NCI-H1694 (cell line): Measurements from ENCODE around the gene NDUFB3.
"Not testable (repeated sequence)": the region's sequence is repeated elsewhere in the genome, so short reads cannot be mapped to it uniquely, and the experiment has no call there.

Source experiments
- DNase-seq: peaks from one replicate; lab custom pipeline; 2025; lab: John Stamatoyannopoulos, UW

NDUFB3 gene

GRCh38 chr2:201071479-201072200, at the start of gene NDUFB3, which contains the start of gene HYCC2:
TSS of gene NDUFB3 (plus strand) at chr2:201072001. CDS start at chr2:201078883, 6,882 bp downstream.
TSS of gene HYCC2 (minus strand) at chr2:201071671. CDS start at chr2:201024009, 47,662 bp downstream.
- DNase-seq, result peak; percentile 89

- DNase-seq, result no peak
These were observed 47.3 kb upstream of the NDUFB3 start for GRCh38 chr2:201024518-201024917.

DNA sequence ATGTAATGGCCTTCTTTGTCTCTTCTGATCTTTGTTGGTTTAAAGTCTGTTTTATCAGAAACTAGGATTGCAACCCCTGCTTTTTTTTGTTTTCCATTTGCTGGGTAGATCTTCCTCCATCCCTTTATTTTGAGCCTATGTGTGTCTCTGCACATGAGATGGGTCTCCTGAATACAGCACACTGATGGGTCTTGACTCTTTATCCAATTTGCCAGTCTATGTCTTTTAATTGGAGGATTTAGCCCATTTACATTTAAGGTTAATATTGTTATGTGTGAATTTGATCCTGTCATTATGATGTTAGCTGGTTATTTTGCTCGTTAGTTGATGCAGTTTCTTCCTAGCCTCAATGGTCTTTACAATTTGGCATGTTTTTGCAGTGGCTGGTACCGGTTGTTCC, 37.4 kb upstream of the NDUFB3 start:
- DNase-seq, result not testable (repeated sequence)

- DNase-seq, result not testable (repeated sequence)
These were observed 33.4 kb upstream of the NDUFB3 start for GRCh38 chr2:201038361-201038760.

DNA sequence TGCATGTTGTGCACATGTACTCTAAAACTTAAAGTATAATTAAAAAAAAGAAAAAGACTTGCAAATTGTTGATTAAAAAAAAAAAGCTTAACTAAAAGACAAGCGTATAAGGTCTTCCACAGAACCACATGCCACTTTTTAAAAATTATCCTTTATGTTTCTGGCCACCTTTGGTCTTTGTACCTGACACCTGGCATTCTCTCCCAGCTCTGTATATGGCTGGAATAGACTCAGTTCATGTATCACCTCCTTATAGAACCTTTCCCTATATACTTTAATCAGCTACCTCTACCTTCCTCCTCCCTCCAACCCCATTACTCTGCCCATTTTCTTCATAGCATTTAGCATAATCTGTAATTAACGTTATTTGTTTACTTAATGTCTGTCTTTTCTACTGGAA, 32.9 kb upstream of the NDUFB3 start:
- DNase-seq, result no peak

DNA sequence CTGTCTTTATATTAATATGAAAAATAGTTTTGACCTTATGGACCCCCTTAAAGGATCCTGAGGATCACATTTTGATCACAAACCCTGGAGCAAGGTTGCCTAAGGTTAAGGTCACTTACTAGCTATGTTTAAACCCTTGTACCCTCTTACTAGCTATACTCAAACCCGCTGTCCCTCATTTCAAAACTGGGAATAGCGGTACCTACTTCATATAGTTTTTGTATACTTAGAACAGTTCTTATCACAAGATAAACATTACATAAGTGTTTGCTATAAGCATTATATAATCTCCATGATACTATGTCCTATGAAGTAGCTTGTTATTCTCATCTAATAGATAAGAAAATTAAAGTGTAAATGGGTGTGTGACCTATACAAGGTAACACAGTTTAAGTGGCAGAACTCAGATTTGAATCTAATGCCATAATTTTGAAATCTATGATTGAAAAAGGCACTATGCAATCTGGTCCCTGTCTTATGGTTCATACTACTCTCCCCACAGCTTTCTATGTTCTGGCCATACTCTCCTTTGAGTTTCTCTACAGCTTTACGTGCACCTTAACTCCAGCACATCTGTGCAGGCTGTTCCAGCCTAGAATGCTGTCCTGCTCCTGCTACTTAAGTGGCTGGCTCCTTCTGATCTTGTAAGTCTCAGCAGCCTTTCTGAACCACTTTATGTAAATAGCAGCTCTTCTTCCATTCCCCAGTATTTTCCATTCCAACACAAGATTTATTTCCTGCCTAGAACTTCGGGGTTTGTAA, 30.8 kb upstream of the NDUFB3 start:
- no peak for DNase-seq

DNA sequence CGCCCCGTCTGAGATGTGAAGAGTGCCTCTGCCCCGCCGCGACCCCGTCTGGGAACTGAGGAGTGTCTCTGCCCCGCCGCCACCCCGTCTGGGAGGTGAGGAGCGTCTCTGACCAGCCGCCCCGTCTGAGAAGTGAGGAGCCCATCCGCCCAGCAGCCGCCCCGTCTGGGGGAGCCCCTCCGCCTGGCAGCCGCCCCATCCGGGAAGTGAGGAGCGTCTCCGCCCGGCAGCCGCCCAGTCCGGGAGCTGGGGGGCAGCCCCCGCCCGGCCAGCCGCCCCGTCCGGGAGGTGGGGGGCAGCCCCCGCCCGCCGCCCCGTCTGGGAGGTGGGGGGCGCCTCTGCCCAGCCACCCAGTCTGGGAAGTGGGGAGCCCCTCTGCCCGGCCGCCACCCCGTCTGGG, 29.4 kb upstream of the NDUFB3 start:
- not testable (repeated sequence) for DNase-seq

DNA sequence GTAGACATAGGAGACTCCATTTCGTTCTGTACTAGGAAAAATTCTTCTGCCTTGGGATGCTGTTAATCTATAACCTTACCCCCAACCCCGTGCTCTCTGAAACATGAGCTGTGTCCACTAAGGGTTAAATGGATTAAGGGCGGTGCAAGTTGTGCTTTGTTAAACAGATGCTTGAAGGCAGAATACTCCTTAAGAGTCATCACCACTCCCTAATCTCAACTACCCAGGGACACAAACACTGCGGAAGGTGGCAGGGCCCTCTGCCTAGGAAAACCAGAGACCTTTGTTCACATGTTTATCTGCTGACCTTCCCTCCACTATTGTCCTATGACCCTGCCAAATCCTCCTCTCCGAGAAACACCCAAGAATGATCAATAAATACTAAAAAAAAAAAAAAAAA, 28.8 kb upstream of the NDUFB3 start:
- not testable (repeated sequence) for DNase-seq

DNA sequence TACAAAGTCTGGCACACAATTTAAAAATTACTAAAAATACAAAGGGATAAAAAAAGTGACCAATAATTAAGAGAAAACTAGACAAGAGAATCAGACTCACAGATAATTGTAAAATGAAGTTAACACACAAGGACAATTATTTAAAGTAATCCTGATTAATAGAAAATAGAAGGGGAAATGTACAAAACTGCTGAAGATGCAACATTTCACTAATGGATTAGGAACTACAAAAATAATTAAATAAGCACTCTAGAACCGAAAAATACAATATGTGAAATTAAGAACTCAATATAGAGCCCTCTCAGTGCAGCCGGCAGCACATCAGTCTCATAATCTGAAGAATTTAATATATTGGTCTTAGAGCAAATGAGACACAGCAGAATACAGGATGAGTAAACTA, 24.9 kb upstream of the NDUFB3 start:
- no peak for DNase-seq

GRCh38 chr2:201049455-201049854, 22.3 kb upstream of the NDUFB3 start:
- no peak for DNase-seq

DNA sequence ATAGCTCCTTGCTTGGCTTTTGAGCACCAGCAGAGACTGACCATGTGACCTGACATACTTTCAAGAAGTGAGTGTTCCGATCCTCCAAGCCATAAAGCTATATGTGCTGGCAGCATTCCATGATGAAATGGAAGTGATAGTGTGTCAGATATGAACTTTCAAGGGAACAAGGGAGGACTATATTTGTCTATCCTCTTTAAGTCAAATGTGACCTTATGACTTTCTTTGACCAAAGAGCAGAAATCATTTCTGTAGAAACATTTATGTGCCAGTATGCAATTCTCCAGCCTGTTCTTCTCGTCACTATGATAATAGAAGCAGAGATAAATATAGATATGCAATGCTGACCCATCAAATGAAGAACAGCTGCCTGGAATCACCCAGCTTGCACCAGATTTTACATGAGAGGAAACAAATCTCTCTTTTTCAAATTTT, 14.7 kb upstream of the NDUFB3 start:
- DNase-seq, result no peak

GRCh38 chr2:201057715-201058248, 14.0 kb upstream of the NDUFB3 start:
- no peak for DNase-seq

DNA sequence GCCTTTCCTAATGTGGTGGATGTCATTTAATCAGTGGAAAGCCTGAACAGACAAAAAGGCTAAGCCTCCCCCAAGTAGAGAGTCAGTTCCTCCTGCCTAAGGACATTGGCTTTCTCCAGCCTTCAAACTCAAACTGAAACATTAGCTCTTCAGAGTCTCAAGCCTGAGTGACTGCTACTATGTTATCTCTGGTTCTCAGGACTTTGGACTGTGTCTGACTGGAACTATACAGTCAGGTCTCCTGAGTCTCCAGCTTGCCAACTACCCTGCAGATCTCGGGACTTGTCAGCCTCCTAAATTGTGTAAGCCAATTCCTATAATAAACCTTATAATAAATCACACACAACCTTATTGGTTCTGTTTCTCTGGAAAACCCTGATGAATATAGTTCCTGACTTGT, 12.9 kb upstream of the NDUFB3 start:
- DNase-seq, result no peak

DNA sequence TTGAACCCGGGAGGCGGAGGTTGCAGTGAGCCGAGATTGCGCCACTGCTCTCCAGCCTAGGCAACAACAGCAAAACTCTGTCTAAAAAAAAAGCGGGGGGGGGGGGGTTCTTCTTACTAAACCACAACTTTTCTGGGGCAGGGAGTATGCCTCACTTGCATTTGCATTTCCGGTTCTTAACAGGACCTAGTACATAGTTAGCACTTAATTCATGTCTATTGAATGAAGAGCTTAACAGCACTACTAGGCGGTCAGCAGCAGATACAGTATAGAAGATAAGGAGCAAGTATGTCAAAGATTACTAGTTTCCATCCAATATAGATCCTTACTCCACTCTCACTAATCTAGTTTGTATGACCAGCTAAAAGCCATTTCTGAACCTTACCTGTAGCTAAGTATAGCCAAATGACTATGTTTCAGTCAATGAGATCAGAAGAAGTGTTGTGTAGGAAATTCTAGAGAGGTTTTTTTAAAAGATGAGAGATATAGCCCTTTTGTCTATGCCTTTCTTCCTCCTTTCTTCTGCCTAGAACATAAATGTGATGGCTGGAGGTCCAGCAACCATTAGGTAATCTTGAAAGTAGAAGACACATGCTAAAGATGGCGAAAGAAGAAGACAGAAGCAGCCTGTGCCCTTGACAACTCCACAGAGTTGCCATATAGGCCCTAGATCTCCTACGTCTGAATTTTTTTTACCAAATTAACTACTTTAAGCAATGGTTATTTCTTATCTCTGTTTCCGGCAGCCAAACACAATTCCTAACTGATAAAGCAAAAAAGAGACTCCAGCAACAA, 11.6 kb upstream of the NDUFB3 start:
- DNase-seq, result no peak

DNA sequence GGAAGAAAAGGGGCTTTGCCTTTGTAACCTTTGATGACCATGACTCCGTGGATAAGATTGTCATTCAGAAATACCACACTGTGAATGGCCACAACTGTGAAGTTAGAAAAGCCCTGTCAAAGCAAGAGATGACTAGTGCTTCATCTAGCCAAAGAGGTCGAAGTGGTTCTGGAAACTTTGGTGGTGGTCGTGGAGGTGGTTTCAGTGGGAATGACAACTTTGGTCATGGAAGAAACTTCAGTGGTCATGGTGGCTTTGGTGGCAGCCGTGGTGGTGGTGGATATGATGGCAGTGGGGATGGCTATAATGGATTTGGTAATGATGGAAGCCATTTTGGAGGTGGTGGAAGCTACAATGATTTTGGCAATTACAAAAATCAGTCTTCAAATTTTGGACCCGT, 8.3 kb upstream of the NDUFB3 start:
- DNase-seq, result not testable (repeated sequence)

DNA sequence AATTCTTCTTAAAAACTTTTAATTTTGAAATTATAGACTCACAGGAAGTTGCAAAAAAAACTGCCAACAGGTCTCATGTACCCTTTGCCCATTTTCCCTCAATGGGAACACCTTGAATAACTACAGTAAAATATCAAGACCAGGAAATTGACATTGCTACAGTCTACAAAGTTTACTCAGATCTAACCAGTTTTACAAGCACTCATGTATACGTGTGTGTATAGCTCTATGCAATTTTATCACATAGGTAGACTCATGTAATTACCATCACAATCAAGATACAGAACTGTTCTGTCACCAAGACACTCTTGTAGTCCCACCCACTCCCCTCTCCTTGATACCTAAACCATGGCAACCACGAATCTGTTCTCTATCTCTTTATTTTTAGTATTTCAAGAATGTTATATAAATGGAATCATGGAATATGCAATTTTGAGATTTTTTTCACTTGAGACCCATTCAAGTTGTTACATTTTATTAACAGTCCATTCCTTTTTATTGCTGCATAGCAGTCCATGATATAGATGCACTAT, 6.9 kb upstream of the NDUFB3 start:
- no peak for DNase-seq

GRCh38 chr2:201070948-201071478, 788 bp upstream of the NDUFB3 start:
- DNase-seq, result no peak

DNA sequence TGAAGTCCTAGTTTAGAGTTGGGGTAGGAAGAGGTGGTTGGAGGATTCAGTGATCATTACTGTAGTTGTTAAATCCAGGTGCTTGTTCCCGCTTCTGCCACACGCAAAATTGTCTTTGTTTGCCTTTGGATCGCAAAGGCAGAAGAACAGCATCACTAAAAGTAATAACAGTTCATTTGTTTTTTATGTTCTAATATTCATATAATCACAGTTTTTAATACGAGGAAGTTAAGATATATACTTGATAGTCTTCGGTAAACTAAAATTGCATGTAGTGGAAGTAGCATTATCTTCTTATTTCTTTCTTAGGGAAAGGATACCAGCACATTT, 365 bp downstream of the NDUFB3 start:
- DNase-seq, result peak; percentile 37

GRCh38 chr2:201073071-201073470, 1.3 kb downstream of the NDUFB3 start:
- DNase-seq, result no peak

DNA sequence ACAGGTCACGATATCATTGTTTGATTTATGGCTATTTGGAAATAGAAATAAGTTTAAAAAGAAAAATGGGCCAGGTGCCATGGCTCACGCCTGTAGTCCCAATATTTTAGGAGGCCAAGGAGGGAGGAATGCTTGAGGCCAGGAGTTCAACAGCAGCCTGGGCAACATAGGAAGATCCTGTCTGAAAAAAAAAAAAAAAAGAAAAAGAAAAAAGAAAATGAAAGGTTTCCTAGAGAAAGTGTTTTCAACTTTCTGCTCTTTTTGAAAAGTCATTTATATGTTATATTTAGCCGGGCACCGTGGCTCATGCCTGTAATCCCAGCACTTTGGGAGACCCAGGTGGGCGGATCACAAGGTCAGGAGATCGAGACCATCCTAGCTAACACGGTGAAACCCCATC, 3.2 kb downstream of the NDUFB3 start:
- DNase-seq, result no peak

- DNase-seq, result no peak
These were observed 13.1 kb downstream of the NDUFB3 start for GRCh38 chr2:201084863-201085262.

DNA sequence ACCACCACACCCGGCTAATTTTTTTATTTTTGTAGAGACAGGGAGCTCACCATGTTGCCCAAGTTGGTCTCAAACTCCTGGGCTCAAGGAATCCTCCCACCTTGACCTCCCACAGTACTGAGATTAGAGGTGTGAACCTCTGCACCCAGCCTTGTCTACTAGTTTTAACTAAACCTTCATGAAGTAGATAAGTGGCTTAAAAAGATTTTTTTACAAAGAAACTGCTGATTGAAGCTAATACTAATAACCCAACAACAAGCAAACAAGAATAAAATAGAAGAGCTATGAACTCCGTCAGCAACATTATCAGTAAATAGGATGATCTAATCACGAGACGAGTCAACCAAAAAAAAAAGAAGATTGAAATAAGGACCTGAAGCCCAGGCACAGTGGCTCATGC, 18.8 kb downstream of the NDUFB3 start:
- no peak for DNase-seq
